ENCODE data around the gene ELK3.

ELK3 gene

DNA sequence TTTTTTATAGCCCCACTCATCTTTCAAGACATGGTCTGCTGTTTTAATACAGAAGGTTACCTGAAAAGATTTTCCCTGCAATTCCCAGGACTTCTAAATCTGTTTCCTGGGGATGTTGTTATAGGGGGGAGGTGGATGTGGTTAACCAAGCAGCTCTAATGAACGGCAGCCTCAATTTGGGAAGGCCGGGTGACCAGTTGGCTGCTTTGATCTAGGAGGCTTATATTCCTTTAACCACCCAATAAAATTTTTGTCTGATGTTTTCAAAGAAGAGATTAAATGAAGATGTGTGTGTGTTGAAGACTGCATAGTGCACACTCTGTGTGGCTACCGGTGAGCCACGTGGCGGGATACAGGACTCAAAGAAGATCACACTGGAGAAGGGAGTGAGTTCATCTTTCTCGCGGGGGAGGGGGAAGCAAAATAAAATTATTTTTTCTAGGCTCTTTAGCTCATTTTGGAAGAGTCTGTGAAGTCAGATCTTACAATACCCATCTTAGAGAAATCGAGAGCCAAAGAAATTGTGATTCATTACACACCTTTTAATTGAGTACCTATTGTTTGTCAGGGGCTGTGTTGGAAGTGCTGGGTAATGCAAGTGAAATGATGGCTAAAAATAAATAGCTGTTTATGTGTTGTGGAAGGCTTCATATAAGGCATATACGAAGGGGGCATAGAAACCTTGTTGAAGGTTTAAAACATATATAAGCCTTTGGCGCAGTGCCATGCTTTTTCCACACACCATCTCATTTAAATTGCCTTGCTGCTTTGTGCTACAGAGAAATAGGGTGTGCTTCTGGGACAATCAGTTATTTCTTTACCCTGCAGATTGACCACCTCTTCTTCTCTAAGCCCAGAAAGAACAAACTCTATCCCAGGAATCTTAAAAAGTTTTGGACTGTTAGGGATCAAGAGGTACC lies 18.5 kb downstream of the ELK3 start:
- DNase-seq = no peak

DNA sequence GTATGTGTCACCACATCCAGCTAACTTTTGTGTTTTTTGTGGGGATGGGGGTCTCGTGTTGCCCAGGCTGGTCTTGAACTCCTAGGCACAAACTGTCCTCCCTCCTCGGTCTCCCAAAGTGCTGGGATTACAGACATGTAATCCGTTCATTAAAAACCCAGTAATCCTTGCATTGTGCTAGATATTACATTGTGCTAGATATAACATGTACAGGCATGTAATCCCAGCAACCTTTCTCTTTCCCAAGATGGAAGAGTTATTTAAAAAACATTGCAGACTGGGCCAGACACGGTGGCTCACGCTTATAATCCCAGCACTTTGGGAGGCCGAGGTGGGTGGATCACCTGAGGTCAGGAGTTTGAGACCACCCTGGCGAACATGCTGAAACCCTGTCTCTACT lies 19.7 kb downstream of the ELK3 start:
- no peak for DNase-seq

DNA sequence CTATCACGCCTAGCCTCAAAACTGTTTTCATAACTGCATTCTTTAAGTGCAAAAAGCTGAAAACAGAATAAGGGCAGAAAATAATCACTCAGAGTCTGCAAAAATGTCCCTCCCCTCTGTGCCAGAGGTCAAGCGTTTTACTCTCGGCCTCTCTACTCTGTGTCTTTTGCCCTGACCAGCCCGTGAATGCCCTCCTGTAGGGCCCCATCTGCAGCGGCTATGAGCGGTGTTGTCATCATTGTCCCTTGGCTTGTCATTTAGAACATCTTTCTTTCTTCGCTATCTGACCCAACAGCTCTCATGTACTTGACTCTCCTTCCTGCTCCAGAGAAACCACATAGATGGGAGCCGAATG lies 21.7 kb downstream of the ELK3 start:
- no peak for DNase-seq

DNA sequence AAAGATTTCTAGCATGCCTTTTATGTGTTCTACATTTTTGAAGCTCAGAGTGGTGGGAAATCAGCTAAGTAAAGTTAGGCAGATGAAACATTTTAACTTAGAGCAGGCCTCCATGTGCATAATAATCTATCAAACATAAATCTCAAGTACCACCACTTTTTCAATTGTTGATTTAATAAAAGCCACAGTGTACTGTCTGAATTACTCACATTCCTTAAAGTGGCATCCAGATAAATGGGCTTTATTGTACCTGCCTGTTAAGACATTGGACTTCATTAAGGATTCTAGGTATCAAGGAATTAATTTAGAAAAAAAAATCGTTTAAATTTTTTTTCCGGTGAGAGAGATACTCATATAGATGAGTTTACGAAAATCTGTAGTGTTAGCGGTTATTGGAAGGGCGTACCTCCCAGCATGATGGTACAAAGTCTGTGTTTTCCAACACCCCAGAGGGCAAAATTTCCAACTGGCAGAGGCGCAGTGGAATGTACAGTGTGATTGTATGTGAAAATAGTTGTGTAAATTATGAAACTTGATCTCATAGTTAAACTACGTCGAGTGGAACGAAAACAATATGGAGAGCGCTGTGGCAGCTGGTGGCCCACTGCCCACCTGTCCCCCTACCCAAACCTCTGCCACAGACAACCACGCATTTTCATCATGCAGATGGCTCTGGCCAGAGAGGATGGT lies 25.0 kb downstream of the ELK3 start:
- DNase-seq = no peak

DNA sequence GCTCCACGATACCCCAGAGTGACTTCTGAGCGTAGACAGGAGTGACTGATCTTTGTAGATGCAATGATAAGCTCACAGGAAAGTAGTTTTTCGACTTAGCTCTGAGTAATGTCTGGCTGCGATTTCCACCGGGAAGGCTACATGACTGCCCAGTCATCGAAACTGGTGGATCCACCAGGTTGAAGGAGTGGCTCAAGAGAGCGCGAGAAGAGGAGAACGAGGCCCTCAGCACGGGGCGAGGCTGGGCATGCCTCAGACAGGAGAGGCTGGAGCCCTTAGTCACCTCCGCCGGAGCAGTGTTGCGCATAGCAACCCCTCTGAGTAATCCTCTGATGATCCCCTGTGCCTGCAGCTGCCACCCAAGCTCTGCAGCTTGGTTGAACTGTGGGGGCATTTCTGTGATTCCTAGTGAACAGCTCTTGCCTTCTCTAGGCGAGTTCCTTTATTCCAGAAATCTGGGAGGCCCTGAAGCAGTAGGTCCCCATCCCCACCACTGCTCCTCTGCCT lies 25.6 kb downstream of the ELK3 start:
- no peak for DNase-seq

DNA sequence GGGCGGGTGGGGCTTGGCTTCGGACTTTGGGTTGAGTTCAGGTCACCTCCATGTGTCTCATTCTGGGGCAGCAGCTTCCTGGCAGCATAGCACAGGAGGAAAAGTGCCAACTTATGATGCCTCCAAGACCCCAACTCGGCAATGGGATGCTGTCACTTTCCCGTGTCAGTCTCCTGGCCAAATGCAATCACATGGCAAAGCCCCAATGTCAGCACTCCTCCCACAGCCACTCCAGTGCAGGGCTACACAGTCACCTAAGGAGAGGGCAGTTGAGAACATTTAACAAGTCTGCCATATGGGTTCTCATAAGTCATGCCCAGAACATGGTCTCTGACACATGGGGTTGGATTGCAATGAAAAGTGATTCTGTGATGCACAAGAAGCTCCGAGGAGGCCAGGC lies 26.7 kb downstream of the ELK3 start:
- DNase-seq = no peak

DNA sequence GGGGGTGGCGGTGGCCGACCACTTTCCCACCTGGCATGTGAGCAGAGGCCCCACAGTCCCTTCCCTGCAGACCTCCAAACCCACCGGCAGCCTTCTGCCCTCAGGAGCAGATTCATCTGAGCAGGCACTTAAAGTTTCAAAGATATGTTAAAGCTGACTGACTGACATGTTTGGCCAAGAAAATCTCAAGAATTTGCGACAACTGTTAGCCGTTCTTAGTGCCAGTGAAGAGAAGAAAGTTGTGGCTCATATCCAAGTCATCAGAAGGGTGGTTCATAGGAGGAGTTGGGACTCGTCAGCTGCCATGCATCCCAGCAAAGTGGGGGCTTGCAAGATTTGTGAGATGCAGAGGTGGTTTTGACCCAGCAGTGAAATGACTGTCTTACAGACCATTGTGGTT lies 27.2 kb downstream of the ELK3 start:
- no peak for DNase-seq

DNA sequence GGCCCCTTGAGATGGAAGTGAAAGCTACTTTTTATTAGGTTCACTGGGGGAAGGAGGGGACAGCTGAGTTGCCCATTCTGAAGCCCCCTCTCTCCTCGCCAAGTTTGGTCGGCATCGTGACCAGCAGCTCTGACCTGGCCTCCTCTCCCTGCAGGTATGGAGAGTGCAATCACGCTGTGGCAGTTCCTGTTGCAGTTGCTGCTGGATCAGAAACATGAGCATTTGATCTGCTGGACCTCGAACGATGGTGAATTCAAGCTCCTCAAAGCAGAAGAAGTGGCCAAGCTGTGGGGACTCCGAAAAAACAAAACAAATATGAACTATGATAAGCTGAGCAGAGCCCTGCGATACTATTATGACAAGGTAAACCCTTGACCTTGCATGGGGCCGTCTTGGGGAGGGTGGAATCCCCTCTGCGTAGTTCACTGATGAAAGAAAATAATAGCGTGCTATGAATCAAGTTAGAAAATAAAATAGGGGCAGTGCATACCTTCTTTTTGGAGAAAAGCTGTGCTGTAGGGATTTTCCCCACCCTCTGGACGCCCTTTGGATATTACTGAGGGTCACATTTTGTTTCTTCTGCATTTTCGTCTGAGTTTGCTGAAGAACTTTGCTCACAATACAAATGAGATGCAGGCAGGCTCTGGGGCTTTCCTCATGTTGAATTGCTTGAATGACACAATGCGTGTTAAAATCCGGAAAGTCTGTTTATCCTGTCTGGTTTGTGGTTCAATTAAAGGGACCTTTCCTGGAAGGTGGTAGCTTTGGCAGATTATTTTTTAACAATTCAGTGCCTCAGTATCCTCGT lies 29.4 kb downstream of the ELK3 start:
- no peak for DNase-seq

DNA sequence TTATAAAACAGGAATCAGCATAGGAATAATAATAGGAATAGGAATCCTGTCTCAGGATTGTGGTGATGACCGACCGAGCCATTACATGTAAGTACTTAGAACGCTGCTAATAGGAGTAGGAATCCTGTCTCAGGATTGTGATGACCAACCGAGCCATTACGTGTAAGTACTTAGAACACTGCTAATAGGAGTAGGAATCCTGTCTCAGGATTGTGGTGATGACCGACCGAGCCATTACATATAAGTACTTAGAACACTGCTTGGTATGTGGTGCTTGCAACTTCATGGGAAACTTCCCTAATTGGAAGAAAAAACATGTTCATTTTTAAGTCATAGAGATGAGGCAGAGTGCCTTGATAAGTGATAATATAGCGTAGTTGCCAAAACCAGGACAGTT lies 30.0 kb downstream of the ELK3 start:
- DNase-seq = no peak

DNA sequence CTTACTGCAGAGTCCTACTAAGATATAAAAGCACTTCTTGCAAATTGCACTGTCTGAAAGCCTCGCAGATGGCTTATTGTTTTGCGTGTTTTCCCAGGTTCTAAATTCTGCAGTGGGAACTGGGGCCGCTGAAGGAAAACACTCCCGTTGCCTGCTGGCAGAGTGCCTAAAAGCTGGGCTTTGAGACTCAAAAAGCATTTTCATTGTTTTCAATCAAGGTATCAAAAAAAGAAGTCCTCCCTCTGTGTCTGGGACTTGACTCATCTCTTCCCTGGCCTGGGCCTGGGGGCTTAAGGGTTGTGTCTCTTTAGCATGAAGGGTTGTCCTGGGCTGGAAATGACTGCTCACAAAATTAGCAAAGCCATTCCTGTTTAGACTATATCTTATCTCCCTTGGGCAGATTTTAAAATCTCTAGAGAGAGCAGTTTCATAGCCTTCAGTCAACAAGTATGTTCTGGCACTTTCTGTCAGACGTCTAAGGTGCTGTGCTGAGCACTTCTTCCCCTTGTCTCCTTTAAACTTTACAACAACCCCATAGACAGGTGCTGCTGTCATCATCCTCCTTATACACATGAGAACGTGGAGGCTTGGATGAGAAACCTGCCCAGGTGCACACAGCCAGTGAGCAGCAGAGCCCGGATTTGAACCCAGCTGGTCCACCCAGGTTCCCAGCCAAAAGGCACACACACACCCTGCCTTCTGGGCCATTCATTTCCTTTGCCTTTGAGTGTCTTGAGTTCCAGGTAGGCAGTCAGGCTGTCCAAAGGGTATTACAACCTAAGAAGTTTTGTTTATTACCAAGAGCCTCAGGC lies 31.1 kb downstream of the ELK3 start:
- no peak for DNase-seq

DNA sequence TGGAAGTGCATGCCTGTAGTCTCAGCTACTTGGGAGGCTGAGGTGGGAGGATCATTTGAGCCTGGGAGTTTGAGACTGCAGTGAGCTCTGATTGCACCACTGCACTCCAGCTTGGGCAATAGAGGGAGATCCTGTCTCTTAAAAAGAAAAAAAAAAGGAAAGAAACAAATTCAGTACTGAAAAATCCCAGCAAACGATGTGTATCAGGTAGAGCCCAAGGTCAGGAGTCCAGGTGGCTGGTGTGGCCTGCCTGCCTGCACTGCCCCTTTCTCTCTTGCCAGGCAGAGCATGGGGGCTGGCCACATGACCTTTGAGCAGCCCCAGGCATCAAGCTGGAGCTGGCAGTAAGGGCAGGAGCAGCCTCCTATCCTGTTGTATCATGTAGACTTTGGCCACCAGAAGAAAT lies 31.8 kb downstream of the ELK3 start:
- no peak for DNase-seq

DNA sequence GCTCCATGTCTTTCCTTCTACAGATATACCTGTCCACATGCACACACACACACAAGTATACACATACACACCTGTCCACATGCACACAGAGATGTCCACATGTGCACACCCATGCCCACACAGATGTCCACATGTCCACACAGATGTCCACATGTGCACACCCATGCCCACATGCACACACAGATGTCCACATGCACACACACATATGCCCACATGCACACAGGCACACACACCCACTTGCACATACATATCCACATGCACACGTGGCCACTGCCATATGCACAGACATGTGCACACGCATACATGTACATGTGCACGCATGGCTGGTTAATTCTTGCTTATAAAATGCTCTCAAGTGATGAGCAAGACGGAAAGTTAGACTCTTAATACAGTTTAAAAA lies 32.2 kb downstream of the ELK3 start:
- DNase-seq = no peak

DNA sequence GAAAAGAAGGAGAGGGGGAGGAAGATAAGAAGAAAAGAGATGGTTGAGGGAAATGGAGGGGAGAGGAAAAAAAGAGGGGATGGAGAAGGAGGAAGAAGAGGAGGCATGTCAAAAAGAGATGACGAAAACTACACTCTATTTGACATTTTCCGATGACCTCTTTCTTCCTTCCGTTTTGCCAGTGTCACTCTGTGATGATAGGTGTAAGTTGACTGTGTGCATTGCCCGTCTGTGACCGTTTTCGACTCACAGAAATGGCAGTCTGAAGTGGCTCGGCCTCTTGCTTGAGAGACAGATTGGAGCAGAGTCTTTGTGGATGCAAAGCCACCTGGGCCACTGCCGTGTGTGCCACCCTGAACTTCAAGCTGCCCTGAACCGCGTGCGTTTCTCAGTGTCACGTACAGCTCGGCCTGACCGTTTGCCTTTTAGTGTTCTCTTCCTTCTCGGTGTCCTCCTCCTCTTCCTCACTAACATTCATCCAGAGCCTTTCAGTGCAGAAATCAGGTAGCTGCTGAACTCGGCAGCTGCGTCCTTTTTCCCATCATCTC lies 32.7 kb downstream of the ELK3 start:
- DNase-seq = no peak

DNA sequence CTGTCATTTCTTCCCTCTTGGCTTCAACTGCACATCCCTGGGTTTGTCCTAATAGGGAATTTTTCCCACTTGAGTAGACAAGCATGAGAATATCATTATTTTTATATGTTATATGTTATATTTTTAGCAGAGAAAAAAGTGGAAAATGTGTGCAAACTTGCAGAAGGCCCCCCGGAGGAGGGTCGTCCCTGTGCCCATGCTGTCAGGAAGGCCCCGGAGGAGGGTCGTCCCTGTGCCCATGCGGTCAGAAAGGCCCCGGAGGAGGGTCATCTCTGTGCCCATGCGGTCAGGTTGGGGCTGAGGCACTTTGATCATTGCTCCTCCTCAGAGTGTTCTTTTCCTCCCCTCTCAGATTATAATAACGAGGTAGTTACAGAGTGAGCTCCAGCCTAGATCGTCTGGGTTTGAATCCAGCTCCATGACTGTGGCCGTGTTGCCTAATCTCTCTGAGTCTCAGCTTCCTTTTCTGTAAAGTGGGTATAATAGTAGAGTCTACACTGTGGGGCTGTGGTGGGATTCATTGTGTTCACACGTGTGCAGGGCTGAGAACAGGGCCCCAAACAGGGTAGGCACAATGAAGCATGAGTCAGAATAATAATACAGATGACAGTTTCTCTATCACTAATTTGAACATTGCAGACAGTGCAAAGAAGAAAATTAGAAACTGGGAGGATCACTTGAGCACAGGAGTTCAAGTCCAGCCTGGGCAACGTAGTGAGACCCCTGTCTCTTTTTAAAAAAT lies 33.4 kb downstream of the ELK3 start:
- DNase-seq = no peak

DNA sequence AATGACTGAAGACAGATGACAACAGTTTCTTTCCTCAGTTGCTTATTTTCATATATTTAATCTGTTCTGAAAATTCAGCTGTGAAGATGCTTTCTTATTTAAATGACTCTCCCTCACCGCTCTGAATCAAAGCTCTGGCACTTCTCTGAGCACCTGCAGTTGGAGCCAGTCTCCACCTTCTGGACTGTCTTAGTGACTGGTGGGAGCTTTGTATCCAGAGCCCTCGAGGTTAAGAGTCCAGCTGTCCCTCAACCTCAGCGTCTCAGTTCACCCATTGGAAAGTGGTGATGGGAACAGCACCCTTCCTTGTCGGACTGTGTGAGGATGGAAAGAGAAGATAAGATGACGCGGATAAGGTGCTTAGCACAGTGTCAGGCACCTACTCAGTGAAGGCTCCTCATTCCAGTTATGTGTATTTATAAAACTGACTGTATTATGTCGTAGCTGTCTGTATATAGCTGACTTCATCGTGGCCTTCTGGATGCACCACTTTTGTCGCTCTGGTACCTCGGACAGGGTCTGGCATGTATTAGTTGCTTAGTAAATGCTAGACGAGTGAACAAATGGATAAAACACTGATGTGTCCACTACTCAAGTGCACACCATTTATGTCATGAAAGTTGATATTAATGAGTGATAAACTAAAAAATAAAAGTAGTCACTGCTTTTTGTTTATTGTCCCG lies 34.5 kb downstream of the ELK3 start:
- DNase-seq = no peak

DNA sequence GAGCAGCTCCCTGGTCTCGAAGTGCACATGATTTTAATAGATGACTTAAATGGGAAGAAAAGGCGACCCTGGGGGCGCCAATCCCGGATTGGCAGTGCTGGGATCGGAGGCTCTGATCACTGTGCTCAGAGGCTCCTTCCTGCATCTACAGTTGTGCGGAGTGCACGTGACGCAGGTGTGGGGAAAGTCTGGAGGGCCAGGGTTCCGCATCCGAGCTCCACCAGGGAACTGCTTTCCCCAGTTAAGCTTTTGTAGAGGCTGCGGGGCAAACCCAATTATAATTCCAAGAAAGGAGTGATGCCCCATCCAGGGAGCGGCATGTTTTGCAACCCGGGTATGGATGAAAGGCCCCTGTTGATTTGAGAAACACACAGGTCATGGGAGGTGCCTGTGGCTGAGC lies 36.5 kb downstream of the ELK3 start:
- no peak for DNase-seq

DNA sequence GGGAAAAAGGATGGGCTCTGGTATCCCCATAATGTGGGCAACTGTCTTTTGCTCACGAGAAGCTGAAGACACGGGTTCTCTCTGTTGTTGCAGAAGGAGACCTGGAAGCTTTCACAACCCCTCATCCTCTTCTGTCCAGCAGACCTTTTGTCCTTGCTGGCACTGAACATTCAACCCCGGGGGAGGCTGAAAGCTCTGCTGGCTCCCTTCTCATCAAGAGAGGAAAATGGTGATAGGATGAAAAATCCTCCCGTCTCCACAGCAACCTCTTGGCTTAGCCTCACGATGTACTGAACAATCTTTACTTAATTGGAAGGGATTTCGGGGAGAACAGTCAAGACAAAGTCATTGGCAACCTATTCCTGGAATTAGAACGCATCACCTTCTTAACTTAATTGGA lies 39.0 kb downstream of the ELK3 start:
- DNase-seq = no peak

DNA sequence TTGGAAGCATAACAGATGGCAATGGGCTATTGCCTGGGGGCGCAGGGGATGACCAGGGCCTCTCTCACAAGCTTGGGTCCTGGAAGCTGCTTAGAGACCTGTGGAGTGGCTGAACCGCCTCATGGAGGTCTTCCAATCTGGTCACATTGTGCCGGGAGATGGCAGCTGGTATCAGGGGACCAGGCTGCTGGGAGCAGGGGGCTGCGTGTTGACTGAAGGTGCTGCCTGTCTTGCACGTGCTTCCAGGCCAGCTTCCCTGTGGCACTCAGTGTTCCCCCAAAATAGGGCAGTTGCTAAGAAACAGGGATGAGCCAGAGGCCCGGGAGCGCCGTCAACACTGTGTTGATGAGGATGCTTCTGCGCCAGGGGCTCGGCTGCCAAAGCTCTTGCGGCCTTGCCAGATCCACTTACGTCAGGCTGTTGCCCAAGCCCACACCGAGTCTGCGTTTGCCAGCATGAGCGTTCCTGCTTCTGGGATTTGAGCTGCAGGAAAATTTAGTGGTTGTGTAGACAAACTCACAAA lies 39.8 kb downstream of the ELK3 start:
- DNase-seq = no peak

DNA sequence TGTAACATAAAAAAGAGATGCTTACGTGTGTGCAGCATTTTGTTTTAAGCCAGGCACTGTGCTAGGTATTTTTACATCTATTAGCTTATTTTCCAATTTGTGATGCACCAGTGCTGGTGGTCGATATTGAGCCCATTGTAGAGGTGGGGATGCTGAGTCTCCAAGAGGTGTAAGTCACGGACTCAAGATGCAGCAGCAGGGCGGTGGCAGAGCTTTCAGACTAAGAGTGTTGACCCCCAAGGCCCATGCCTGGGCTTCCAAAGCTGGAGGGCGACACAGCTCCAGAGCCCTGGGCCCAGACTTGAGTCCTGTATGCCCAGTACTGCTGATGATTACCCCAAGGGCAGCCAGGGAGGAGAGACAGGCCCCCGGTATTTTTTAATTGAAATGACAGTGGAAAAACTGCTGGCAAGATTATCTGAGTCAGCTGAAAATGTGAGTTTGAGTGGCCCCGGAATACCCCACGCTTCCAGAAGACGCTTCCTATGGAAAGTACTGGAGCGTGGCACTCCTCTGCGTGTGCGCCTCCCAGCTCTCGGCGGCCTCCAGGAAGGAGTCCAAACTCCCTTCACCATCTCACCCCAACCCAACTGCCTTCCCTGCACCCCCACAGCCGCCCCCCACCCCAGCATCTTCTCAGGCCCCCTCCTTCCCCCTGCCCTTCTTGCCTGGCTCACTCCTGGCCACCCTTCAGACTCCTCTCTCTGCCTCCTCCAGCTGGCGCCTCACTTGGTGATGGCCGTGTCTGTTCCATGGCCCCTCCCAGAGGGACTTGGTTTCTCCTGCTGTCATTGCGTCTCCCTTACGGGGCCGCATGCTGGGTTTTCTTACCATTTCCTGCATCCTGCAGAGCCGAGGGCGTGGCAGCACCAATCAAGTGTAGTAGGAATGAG lies 40.7 kb downstream of the ELK3 start:
- DNase-seq = no peak

DNA sequence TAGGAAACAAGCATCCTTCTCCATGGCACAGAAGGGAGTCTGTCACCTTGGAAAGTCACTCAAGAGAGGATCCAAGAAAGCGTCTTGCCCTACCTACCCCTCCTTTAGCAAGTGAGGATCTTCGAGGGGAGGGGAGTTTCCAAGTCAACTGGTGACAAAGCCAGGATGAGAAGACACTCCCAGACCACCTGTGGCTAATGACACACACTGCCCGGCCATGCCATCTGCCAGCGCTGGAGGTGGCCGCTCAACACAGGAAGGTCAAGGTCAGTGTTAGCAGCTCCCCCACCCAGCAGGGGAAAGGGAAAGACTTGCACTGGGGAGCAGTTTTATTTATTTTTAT lies 41.3 kb downstream of the ELK3 start:
- no peak for DNase-seq

All from activated CD4-positive, alpha-beta T cell treated with anti-CD3 and anti-CD28 coated beads, Interleukin-2, amount 50 U/mL, for 48 hours (primary cell).